ENCODE data around the gene ECSCR.

- TF ChIP-seq CTCF (IDR thresholded peaks at IDR 0.05) (no peak), POLR2A (IDR thresholded peaks at IDR 0.05) (no peak)
Measured at GRCh38 chr5:139470821-139471300, 8.3 kb upstream of the ECSCR start, which contains the start of gene SMIM33.

Data from testis (tissue), 2 donors.